Activated naive CD4-positive, alpha-beta T cell treated with anti-CD3 and anti-CD28 coated beads for 36 hours (primary cell): ENCODE results near the gene HADHB. TPM values are rescaled to one million over a fixed set of nuclear protein-coding genes. Genes with fewer than 3 reads are reported as not detected.

Source experiments
- CTCF ChIA-PET: fragments of 350-600 bp; sonication (Branson Sonifier 250); formaldehyde crosslinking; loops from one replicate; lab custom pipeline; 2021; ENCODE audit warnings: antibody characterized with exemption; lab: Charles Lee
- DNase-seq: peaks from one replicate; pipeline ENCODE4 v3.0.0-alpha.2; 2020
- H3K27ac Mint-ChIP-seq: one replicate; pipeline ENCODE4 v1.8.0; 2021; ENCODE audit warnings: mild to moderate bottlenecking, mixed read lengths
- H3K27me3 Mint-ChIP-seq: one replicate; pipeline ENCODE4 v1.8.0; 2021; ENCODE audit warnings: low read depth, mixed read lengths
- H3K36me3 Mint-ChIP-seq: one replicate; pipeline ENCODE4 v1.8.0; 2021; ENCODE audit warnings: low read depth, mixed read lengths
- H3K4me1 Mint-ChIP-seq: one replicate; pipeline ENCODE4 v1.8.0; 2021; ENCODE audit warnings: low read depth, mixed read lengths
- H3K4me3 Mint-ChIP-seq: one replicate; pipeline ENCODE4 v1.8.0; 2021; ENCODE audit warnings: mild to moderate bottlenecking, moderate library complexity, mixed read lengths
- H3K9me3 Mint-ChIP-seq: one replicate; pipeline ENCODE4 v1.8.0; 2021; ENCODE audit warnings: mixed read lengths
- intact Hi-C: fragments of 100-400 bp; cut with micrococcal nuclease; formaldehyde crosslinking; loops from one replicate; pipeline ENCODE4 v1.15.1; 2023
- total RNA-seq, 2 experiments: library from RNA; stranded (reverse); gene quantifications; one replicate each; pipeline ENCODE4 v1.2.3, GENCODE V29; 2021

HADHB gene
- 10 to 100 TPM; 65.1 to 67.6 TPM for total RNA-seq

DNA sequence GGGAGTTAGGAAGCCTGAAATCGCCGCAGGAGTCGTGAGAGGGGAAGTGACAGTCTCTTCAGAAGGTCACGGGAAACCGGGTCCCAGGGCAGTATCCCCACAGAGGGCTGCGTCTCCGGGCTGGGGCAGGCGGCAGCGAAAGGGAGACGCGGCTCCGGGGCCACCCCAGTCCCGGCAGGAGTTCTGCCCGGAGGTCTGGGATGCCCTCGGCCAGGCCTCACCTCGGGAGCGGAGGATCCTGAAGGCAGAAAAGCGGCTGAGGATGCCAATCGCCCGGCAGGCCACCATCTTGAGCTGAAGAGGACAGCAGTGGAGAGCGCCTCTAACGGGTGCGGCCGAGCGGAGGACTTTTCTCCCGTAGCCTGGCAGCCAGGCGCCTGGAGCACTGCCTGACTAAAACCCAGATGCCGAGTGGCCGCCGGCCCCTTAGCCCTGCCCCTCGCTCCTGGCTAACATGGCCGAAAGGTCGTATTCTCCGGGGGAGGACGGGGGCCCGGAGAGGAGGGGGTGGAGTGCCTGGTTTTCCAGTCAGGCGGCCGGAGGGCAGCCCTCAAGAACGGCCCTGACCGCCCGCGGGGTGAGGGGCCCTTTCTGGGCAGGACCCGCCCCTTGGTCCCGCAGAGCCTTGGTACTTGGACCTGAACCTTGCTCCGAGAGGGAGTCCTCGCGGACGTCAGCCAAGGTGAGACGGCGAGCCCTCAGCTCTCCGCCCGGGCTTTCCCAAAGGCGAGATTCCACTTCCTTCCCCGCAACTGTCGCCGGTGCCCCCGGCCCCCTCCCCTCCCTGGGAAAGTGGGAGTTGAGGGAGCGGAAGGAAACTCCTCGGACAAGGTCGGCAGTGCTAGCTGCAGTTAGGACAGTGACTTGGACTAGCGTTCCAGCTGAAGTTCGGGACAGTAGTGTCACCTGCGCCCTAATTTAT lies at the start of gene HADHB, which contains the start of gene HADHA:
Gene HADHB, plus strand, starts transcription at position 631 of the 922 bp plus-strand sequence. CDS start 9,316 bp downstream, outside the sequence.
Gene HADHA, minus strand, starts transcription at position 324 of the 922 bp plus-strand sequence. Its CDS starts 36 bp downstream, at position 288.
- intact Hi-C loops, result loop anchor here (1.0 to 10.0 kb wide), 8 partner anchors 26 to 572 kb away; partner anchors contain the start of genes ASXL2 and DTNB
- CTCF ChIA-PET, result interaction anchor here (1.2 to 1.6 kb wide), 2 partner anchors 100 to 296 kb away, joined by 3 to 4 read pairs; no protein-coding TSS in a partner anchor
- Mint-ChIP-seq H3K9me3 (no peaks in the 10 kb centered on the region), H3K27ac (peak within 1 kb of the TSS; percentile 97), H3K27me3 (no peaks in the 10 kb centered on the region), H3K36me3 (peaks cover 1% of the 10 kb centered on the region), H3K4me3 (peak within 1 kb of the TSS; percentile 99), H3K4me1 (peaks cover 47% of the 10 kb centered on the region)
- peak; percentile 85 for DNase-seq

DNA sequence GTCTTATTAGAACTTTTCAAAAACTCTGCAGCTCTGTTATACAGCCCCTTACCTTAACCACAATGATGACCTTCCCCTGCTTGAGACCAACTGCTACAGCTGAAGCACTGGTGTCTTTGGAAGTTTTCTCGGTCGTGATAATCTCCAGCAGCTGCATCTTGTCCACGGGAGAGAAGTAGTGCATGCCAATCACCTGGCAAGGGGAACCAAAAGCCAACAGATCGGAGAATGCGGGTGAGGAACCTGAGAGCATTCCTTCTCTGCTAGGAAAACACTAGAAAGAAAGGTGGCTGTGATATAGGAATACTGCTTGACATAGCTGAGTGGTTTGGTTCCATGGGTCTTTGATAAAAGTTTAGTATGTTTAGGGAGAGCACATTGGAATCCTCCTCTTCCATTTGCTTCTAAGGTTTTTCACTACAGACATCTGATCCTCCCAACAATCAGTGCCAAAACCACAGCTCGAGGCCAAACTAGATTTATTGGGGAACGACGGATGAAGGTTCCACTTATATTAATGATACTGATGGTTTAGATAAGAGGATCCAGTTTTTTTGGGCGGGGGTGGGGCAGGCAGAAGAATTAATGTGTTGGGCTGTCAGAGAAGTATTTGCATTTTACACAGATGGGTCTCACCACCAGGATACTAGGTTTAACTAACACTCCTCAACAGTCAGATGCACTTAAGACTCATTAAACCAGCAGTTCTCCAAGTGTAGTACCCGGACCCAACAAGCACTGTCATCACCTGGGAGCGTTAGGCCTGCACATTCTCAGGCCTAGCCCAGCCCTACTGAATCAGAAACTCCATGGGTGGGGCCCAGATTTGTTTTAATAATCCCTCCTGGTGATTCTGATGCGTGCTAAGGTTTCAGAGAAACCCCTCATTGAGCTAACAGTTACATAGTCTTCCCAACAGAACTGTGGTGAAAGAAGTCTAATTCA lies 49.4 kb upstream of the HADHB start:
- CTCF ChIA-PET, result interaction anchor here (0.7 kb wide), 1 partner anchor 10 kb away, joined by 3 read pairs; no protein-coding TSS in a partner anchor
- H3K4me3 Mint-ChIP-seq, result no peak overlapping the region
- DNase-seq, result no peak
- H3K27ac Mint-ChIP-seq, result no peak overlapping the region
- H3K4me1 Mint-ChIP-seq, result peaks cover 4% of the 10 kb centered on the region
- H3K9me3 Mint-ChIP-seq, result no peaks in the 10 kb centered on the region
- no peaks in the 10 kb centered on the region for H3K27me3 Mint-ChIP-seq
- H3K36me3 Mint-ChIP-seq, result peaks cover 20% of the 10 kb centered on the region
- intact Hi-C loops, result no loop called here

DNA sequence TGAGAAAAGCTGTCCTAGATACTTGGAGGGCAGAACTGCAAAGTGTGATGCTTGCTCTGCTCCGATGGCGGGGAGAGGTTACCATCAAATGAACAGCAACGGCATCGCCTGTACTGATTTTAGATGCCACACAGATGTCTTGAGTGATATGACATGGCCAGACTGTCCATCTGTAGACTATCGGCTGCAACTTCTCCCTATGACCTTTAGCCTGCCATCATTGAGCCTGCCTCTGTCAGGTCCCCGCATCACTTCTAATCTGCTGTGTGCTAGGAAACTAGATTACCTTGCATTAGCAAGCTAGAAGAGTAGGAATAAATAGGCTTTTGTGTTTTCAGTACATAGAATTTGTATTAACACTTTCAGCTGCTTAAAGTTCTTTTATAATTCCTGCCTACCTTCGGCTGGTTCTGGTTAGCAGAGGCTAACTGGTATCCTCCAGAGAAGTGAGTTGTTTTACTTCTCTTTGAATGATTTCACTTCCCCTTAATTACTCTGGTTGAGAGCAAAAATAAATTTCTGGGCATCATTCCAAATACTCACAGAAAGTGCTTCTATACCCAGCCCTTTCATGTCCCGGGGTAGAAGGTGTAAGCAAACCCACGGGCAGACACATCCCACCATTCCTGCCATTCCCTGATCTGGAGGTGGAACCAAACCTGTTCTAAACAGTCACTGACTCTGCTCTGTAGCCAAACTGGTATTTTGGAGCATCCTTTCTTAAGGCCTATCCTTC lies 47.9 kb upstream of the HADHB start:
- peaks cover 23% of the 10 kb centered on the region for H3K36me3 Mint-ChIP-seq
- H3K4me3 Mint-ChIP-seq, result no peak overlapping the region
- H3K9me3 Mint-ChIP-seq, result no peaks in the 10 kb centered on the region
- no peak for DNase-seq
- CTCF ChIA-PET, result no interaction called here
- H3K27me3 Mint-ChIP-seq, result no peaks in the 10 kb centered on the region
- H3K4me1 Mint-ChIP-seq, result peaks cover 4% of the 10 kb centered on the region
- intact Hi-C loops, result no loop called here
- H3K27ac Mint-ChIP-seq, result no peak overlapping the region

DNA sequence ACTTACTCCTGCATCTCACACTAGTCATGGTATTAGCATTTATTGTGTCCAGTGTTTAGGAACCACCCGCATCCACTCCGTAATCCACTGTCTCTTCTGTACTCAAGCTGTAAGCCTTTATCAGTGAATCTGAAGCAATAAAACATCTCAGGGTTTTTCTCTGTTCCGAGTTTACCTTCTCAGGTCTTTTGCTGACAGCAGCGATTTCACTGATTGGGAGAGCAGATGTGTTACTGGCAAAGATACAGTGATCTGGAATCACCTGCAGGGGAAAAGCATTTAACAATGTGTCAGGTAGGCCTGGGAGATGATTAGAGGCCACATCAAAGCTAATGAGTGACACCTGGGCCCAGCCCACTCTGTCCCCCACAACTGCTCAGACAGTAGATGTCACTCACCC lies 47.2 kb upstream of the HADHB start:
- intact Hi-C loops, result no loop called here
- H3K27ac Mint-ChIP-seq, result no peak overlapping the region
- H3K27me3 Mint-ChIP-seq, result no peaks in the 10 kb centered on the region
- peaks cover 4% of the 10 kb centered on the region for H3K4me1 Mint-ChIP-seq
- no peak for DNase-seq
- CTCF ChIA-PET, result no interaction called here
- no peak overlapping the region for H3K4me3 Mint-ChIP-seq
- peaks cover 26% of the 10 kb centered on the region for H3K36me3 Mint-ChIP-seq
- H3K9me3 Mint-ChIP-seq, result no peaks in the 10 kb centered on the region

DNA sequence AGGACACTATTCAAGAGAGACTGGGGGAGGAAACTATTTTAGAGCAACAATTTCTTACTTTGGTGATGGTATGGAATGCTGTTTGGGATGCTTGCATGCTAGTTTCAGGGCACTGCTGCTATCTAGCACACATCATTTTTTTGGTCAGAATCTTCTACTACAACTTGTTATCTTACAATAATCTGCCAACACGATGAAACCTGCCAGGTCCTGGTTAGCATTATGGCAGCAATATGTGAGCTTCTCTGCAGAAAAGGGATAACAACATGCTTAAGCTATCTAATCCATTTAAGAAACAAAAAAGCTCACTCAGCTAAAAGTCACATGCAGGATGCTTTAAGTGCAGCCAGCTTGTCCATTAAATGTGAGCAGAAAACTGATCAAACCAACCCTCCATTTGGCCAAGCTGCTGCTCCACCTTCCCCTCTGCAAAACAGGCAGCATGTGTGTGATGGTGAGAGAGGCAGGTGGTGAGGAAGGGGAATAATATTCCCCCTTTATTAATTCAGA lies 41.7 kb upstream of the HADHB start:
- no peaks in the 10 kb centered on the region for H3K9me3 Mint-ChIP-seq
- no peak overlapping the region for H3K4me3 Mint-ChIP-seq
- DNase-seq, result no peak
- peaks cover 19% of the 10 kb centered on the region for H3K36me3 Mint-ChIP-seq
- no peaks in the 10 kb centered on the region for H3K27me3 Mint-ChIP-seq
- no peaks in the 10 kb centered on the region for H3K4me1 Mint-ChIP-seq
- no peak overlapping the region for H3K27ac Mint-ChIP-seq
- CTCF ChIA-PET, result interaction anchor here (1.1 kb wide), 1 partner anchor 14 kb away, joined by 3 read pairs; no protein-coding TSS in a partner anchor
- intact Hi-C loops, result no loop called here

DNA sequence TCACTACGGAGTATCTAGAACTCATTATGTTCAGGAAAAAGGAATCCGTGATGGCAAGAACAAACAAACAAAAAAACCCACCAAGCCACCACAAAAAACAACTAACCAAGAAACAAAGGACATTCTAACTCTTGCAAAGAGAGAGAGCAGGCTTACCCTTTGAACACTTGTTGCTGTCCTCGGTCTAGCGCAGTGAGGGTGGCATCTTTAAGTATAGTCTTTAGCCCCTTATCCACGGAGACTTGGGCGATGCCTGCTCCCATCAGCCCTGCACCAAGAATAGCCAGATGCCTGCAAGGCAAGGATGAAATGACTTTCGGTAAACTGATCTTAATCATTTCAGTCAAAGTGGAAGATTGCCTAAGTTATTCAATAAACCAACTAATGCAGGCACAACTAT lies 40.8 kb upstream of the HADHB start:
- intact Hi-C loops, result no loop called here
- no peak overlapping the region for H3K4me3 Mint-ChIP-seq
- H3K4me1 Mint-ChIP-seq, result no peaks in the 10 kb centered on the region
- CTCF ChIA-PET, result no interaction called here
- H3K27me3 Mint-ChIP-seq, result no peaks in the 10 kb centered on the region
- peaks cover 15% of the 10 kb centered on the region for H3K36me3 Mint-ChIP-seq
- H3K27ac Mint-ChIP-seq, result no peak overlapping the region
- H3K9me3 Mint-ChIP-seq, result no peaks in the 10 kb centered on the region
- DNase-seq, result no peak

DNA sequence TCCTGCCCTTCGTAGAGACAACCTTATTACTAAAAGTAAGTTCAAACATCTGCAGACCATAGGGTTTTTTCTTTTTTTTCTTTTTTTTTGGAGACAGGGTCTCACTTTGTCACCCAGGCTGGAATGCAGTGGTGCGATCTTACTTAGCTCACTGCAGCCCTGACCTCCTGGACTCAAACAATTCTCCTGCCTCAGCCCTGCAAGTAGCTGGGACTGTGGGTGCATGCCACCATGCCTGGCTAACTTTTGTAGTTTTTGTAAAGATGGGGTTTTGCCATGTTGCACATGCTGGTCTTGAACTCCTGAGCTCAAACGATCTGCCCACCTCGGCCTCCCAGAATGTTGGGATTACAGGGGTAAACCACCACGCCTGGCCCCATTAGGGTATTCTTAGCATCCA lies 32.7 kb upstream of the HADHB start:
- CTCF ChIA-PET, result no interaction called here

DNA sequence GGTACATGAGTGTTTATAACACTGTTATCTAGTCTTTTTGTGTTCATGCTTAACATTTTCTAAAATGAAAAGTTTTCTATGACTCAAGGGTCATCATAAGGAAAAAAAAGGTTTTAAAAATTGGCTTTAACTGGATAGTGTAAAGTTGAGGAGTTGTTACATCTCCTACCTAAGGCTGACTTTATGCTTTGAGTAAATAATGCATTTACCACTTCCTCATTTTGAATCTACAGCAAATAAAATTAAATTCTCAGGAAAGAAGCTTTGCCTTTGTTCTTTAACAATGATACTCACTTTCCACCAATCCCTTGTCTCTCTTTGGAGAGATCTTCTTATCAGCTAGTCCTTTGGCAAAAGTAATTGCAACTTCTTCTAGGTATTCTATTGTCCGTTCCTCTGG lies 30.0 kb upstream of the HADHB start:
- Mint-ChIP-seq H3K4me1 (no peaks in the 10 kb centered on the region), H3K27me3 (no peaks in the 10 kb centered on the region), H3K4me3 (no peak overlapping the region), H3K27ac (no peak overlapping the region), H3K36me3 (peaks cover 24% of the 10 kb centered on the region), H3K9me3 (no peaks in the 10 kb centered on the region)
- CTCF ChIA-PET, result no interaction called here
- intact Hi-C loops, result no loop called here
- DNase-seq, result no peak

More for the DNA sequence above, 32.7 kb upstream of the HADHB start:
- Mint-ChIP-seq H3K4me1 (no peaks in the 10 kb centered on the region), H3K4me3 (no peak overlapping the region), H3K27ac (no peak overlapping the region), H3K27me3 (no peaks in the 10 kb centered on the region), H3K9me3 (no peaks in the 10 kb centered on the region), H3K36me3 (peaks cover 20% of the 10 kb centered on the region)
- intact Hi-C loops, result no loop called here
- no peak for DNase-seq

DNA sequence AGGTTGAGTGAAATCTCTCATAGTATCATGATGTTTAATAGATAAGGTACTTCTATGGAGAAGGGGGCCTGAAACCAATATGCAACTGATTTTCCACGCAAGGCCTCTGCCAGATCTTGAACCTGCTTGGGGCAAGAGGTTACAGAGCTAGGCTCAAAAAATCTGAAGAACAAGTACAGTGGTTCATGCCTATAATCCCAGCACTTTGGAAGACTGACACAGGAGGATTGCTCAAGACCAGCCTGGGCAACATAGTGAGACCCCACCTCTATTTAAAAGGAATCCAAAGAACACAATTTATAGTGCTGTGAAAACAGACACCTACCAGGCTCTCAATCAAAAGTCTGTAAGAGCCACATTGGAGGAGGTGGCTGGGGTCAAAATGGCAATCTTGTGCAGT lies 28.9 kb upstream of the HADHB start:
- no peak overlapping the region for H3K4me3 Mint-ChIP-seq
- CTCF ChIA-PET, result no interaction called here
- intact Hi-C loops, result no loop called here
- no peaks in the 10 kb centered on the region for H3K9me3 Mint-ChIP-seq
- H3K36me3 Mint-ChIP-seq, result peaks cover 22% of the 10 kb centered on the region
- H3K4me1 Mint-ChIP-seq, result no peaks in the 10 kb centered on the region
- DNase-seq, result no peak
- H3K27ac Mint-ChIP-seq, result no peak overlapping the region
- no peaks in the 10 kb centered on the region for H3K27me3 Mint-ChIP-seq

DNA sequence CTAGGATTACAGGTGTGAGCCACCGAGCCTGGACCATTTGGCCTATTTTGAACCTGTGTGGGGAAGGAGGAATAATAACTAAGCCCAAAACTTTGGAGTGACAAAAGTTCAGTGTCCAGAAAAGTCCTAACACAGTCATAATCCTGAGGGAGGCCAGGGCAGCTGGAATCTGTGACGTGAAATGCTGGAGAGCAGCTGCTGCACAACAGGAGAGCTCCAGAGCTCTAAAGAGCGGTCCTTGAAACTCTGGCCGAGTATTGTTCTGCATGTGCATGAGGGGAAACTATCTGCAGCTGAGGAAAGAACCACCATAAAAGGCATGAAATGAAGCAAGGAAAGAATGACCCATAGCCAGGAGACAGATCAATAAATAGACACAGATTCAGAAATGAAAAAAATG lies 28.2 kb upstream of the HADHB start:
- Mint-ChIP-seq H3K27ac (no peak overlapping the region), H3K36me3 (peaks cover 22% of the 10 kb centered on the region)
- CTCF ChIA-PET, result interaction anchor here (0.5 to 1.2 kb wide), 2 partner anchors 14 to 178 kb away, joined by 3 to 5 read pairs; no protein-coding TSS in a partner anchor

DNA sequence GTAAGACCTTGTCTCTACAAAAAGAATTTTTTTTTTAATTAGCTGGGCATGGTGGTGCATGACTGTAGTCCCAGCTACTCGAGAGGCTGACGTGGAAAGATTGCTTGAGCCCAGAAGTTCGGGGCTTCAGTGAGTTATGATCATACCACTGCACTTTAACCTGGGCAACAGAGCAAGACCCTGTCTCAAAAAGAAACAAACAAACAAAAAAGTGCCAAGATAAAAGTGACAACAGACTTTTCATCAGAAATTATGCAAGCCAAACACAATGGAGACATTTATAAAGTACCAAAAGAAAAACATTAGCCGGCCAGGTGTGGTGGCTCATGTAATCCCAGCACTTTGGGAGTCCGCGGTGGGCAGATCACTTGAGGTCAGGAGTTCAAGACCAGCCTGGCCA lies 27.0 kb upstream of the HADHB start:
- CTCF ChIA-PET, result interaction anchor here (0.6 to 0.7 kb wide), 2 partner anchors 46 to 133 kb away, joined by 3 to 5 read pairs; no protein-coding TSS in a partner anchor
- intact Hi-C loops, result no loop called here

More for the DNA sequence above, 28.2 kb upstream of the HADHB start:
- H3K9me3 Mint-ChIP-seq, result no peaks in the 10 kb centered on the region
- no peaks in the 10 kb centered on the region for H3K4me1 Mint-ChIP-seq
- H3K27me3 Mint-ChIP-seq, result no peaks in the 10 kb centered on the region
- intact Hi-C loops, result no loop called here
- DNase-seq, result no peak
- H3K4me3 Mint-ChIP-seq, result no peak overlapping the region

More for the DNA sequence above, 27.0 kb upstream of the HADHB start:
- Mint-ChIP-seq H3K4me3 (no peak overlapping the region), H3K4me1 (no peaks in the 10 kb centered on the region), H3K27ac (no peak overlapping the region), H3K36me3 (peaks cover 21% of the 10 kb centered on the region), H3K9me3 (no peaks in the 10 kb centered on the region), H3K27me3 (no peaks in the 10 kb centered on the region)
- DNase-seq, result no peak
